K562 (cell line): ENCODE results near the gene IMMP2L. TPM values are rescaled to one million over a fixed set of nuclear protein-coding genes. Genes with fewer than 3 reads are reported as not detected.
A peak's percentile ranks its signal among the peaks of the same experiment; 100 is the strongest.

Source experiments
- CBFA2T2 ChIP-seq: fragments of 450-650 bp; conservative IDR thresholded peaks from 2 replicates; pipeline ENCODE4 v1.6.1; 2017; ENCODE audit warnings: mild to moderate bottlenecking
- CBX2 ChIP-seq: fragments of 200-600 bp; sonication (generic); IDR thresholded peaks from one replicate; pipeline ENCODE4 v1.6.1; 2012; ENCODE audit warnings: mild to moderate bottlenecking, low read length, inconsistent platforms; ENCODE audit not compliant: insufficient read depth, poor library complexity, severe bottlenecking
- CBX8 ChIP-seq: fragments of 200-600 bp; sonication (generic); IDR thresholded peaks from 2 replicates; pipeline ENCODE4 v1.6.1; 2012; ENCODE audit warnings: borderline replicate concordance, mixed run types, low read depth, mild to moderate bottlenecking, moderate library complexity, mixed read lengths, low read length, control low read depth, inconsistent platforms; ENCODE audit not compliant: poor library complexity, severe bottlenecking; ENCODE audit errors: extremely low read depth
- E2F4 ChIP-seq: sonication (generic); formaldehyde crosslinking; IDR thresholded peaks from 2 replicates; pipeline ENCODE4 v1.8.0; 2022; ENCODE audit warnings: mild to moderate bottlenecking, low read depth, missing genetic modification reagents
- EHMT2 ChIP-seq: fragments of 450-650 bp; IDR thresholded peaks from 2 replicates; pipeline ENCODE4 v1.6.1; 2018; ENCODE audit warnings: antibody characterized with exemption
- FUS ChIP-seq: fragments of 200-400 bp; formaldehyde crosslinking; optimal IDR thresholded peaks from 2 replicates; pipeline ENCODE3; 2017; ENCODE audit warnings: low read depth, low read length
- KAT8 ChIP-seq: fragments of 450-650 bp; IDR thresholded peaks from 2 replicates; pipeline ENCODE4 v1.6.1; 2016; ENCODE audit warnings: low read depth, mild to moderate bottlenecking
- RBM14 ChIP-seq: fragments of 200-400 bp; formaldehyde crosslinking; IDR thresholded peaks from 2 replicates; pipeline ENCODE4 v1.6.1; 2018; ENCODE audit warnings: low read depth, mild to moderate bottlenecking, low read length, moderate library complexity, borderline replicate concordance; ENCODE audit not compliant: insufficient read depth
- RBM34 ChIP-seq: fragments of 200-400 bp; formaldehyde crosslinking; IDR thresholded peaks from 2 replicates; pipeline ENCODE4 v1.6.1; 2018; ENCODE audit warnings: low read length, borderline replicate concordance; ENCODE audit not compliant: insufficient read depth
- SETDB1 ChIP-seq: IDR thresholded peaks from one replicate; pipeline ENCODE4 v1.6.1; 2012; ENCODE audit warnings: low read length, control low read depth, inconsistent platforms
- SRSF7 ChIP-seq: fragments of 200-400 bp; formaldehyde crosslinking; optimal IDR thresholded peaks from 2 replicates; pipeline ENCODE3; 2017; ENCODE audit warnings: mild to moderate bottlenecking, low read depth, low read length
- TCF7 ChIP-seq: sonication (generic); IDR thresholded peaks from 2 replicates; pipeline ENCODE4 v1.6.1; 2016; ENCODE audit warnings: antibody characterized with exemption, borderline replicate concordance
- USF1 ChIP-seq: sonication (generic); formaldehyde crosslinking; IDR thresholded peaks from 2 replicates; pipeline ENCODE4 v1.9.0; 2022; ENCODE audit warnings: mild to moderate bottlenecking, missing genetic modification reagents
- ZNF134 ChIP-seq: fragments of 250-450 bp; sonication (Bioruptor Pico); conservative IDR thresholded peaks from 2 replicates; pipeline ENCODE4 v1.4.0; 2020
- ZNF146 ChIP-seq: IDR thresholded peaks from one replicate; pipeline ENCODE4 v1.6.1; 2018; ENCODE audit warnings: missing compliant biosample characterization; ENCODE audit not compliant: unreplicated experiment
- ZNF444 ChIP-seq: fragments of 250-450 bp; sonication (Bioruptor Pico); IDR thresholded peaks from 2 replicates; pipeline ENCODE4 v1.4.0; 2020; ENCODE audit warnings: mild to moderate bottlenecking, moderate library complexity
- ZNF584 ChIP-seq: fragments of 200-800 bp; sonication (Bioruptor generic); IDR thresholded peaks from 2 replicates; pipeline ENCODE4 v1.6.1; 2016; ENCODE audit warnings: low read depth, mild to moderate bottlenecking, missing genetic modification characterization, missing compliant biosample characterization
- ZNF766 ChIP-seq: fragments of 200-800 bp; sonication (Bioruptor generic); conservative IDR thresholded peaks from 2 replicates; pipeline ENCODE4 v1.6.1; 2016; ENCODE audit warnings: missing genetic modification characterization, missing compliant biosample characterization
- ZNF785 ChIP-seq: fragments of 250-450 bp; sonication (Bioruptor Pico); IDR thresholded peaks from 2 replicates; pipeline ENCODE4 v1.4.0; 2020; ENCODE audit warnings: mild to moderate bottlenecking
- ZNF830 ChIP-seq: fragments of 250-450 bp; sonication (Bioruptor Pico); IDR thresholded peaks from 2 replicates; pipeline ENCODE4 v1.5.0; 2021; ENCODE audit warnings: mild to moderate bottlenecking
- polyA plus RNA-seq, 8 experiments: library from polyadenylated mRNA; depleted of rRNA in 4 of 8; stranded (reverse) in 5 of 8; unstranded in 3 of 8; fragments of >200 nt; fragmentation: Nextera tagmentation in 2 of 8; fragmentation: Illumina TruSeq in 1 of 8; extraction: Ambion mirVana in 2 of 8; extraction: Trizol in 1 of 8; gene quantifications; 2 replicates each; pipeline versions ENCODE4 v1.2.1 to v1.2.3, GENCODE V29; 2011 to 2014; ENCODE audit warnings: inconsistent platforms in 1 of 8, missing spikeins in 1 of 8
- total RNA-seq, 7 experiments: library from RNA; depleted of rRNA in 6 of 7; stranded (reverse); fragments of >200 nt in 6 of 7; fragmentation: Illumina TruSeq in 2 of 7; extraction: Trizol in 2 of 7; gene quantifications; 2 replicates each; pipeline versions ENCODE4 v1.2.1 to v1.2.3, GENCODE V29; 2011 to 2021; ENCODE audit warnings: low replicate concordance in 1 of 7
- TF ChIP-seq, protein P1 (sequence below): fragments of 150-350 bp; conservative IDR thresholded peaks from 2 replicates; pipeline ENCODE4 v1.6.1; 2014; ENCODE audit warnings: low read length

IMMP2L gene
- total and polyA plus RNA-seq, 9 of the 15 experiments (the other 6 are each of a cell fraction or from before 2014, with no cell fraction given) = 29.7 to 116 (median 53.0) TPM

- TF ChIP-seq ZNF584 (CRISPR knock-in tag) = no peak
- no peak for TF ChIP-seq CBFA2T2
- TF ChIP-seq ZNF444 (CRISPR knock-in tag) = no peak
- no peak for TF ChIP-seq SETDB1
- TF ChIP-seq CBX8 = no peak
- 0 out of 2 replicates have a peak, but pooled peaks have one; percentile 65 for TF ChIP-seq RBM14
- TF ChIP-seq, protein P1, sequence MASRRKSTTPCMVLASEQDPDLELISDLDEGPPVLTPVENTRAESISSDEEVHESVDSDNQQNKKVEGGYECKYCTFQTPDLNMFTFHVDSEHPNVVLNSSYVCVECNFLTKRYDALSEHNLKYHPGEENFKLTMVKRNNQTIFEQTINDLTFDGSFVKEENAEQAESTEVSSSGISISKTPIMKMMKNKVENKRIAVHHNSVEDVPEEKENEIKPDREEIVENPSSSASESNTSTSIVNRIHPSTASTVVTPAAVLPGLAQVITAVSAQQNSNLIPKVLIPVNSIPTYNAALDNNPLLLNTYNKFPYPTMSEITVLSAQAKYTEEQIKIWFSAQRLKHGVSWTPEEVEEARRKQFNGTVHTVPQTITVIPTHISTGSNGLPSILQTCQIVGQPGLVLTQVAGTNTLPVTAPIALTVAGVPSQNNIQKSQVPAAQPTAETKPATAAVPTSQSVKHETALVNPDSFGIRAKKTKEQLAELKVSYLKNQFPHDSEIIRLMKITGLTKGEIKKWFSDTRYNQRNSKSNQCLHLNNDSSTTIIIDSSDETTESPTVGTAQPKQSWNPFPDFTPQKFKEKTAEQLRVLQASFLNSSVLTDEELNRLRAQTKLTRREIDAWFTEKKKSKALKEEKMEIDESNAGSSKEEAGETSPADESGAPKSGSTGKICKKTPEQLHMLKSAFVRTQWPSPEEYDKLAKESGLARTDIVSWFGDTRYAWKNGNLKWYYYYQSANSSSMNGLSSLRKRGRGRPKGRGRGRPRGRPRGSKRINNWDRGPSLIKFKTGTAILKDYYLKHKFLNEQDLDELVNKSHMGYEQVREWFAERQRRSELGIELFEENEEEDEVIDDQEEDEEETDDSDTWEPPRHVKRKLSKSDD = no peak
- TF ChIP-seq SRSF7 = peak; percentile 80
- peak; percentile 97 for TF ChIP-seq TCF7
- no peak for TF ChIP-seq E2F4 (CRISPR knock-in tag)
- no peak; the same call in 1 of the 2 replicates for TF ChIP-seq ZNF766
- no peak for TF ChIP-seq EHMT2
- TF ChIP-seq CBX2 = no peak
- no peak for TF ChIP-seq ZNF134
- TF ChIP-seq FUS = peak; percentile 92
- no peak for TF ChIP-seq KAT8
- no peak for TF ChIP-seq ZNF785
- peak; percentile 41 for TF ChIP-seq ZNF830 (CRISPR knock-in tag)
- 0 out of 2 replicates have a peak, but pooled peaks have one; percentile 46 for TF ChIP-seq USF1 (CRISPR knock-in tag)
- 0 out of 2 replicates have a peak, but pooled peaks have one; percentile 21 for TF ChIP-seq RBM34
- TF ChIP-seq ZNF146 (CRISPR knock-in tag) = no peak
Observed at GRCh38 chr7:111561904-111562732, at the start of gene IMMP2L (continued).
